DOHH2 (cell line): ENCODE data around the gene ARL15.

Experiments
- CTCF ChIP-seq: fragments of 200-600 bp; sonication (generic); IDR thresholded peaks from one replicate; pipeline ENCODE4 v1.5.1; 2014; ENCODE audit warnings: antibody characterized with exemption, mild to moderate bottlenecking, low read depth, low read length; ENCODE audit not compliant: poor library complexity, severe bottlenecking
- EZH2phosphoT487 ChIP-seq: fragments of 200-600 bp; sonication (generic); IDR thresholded peaks from 2 replicates; pipeline ENCODE4 v1.6.1; 2017; ENCODE audit warnings: borderline replicate concordance, mild to moderate bottlenecking, antibody characterized with exemption, low read length, moderate library complexity, mixed read lengths

- TF ChIP-seq CTCF (no peak), EZH2phosphoT487 (no peak)
These were observed 386.0 kb downstream of the ARL15 start for GRCh38 chr5:53924392-53924791.
